Activated B cell treated with CpG ODN at 0.5 μM for 24 hours (primary cell): ENCODE results near the gene MMP2. TPM values are rescaled to one million over a fixed set of nuclear protein-coding genes. Genes with fewer than 3 reads are reported as not detected.

ENCODE experiments used
- ATAC-seq: fragments of 200-7000 bp; cut with Tn5 transposase; one replicate; pipeline ENCODE4 v1.10.0; 2021; ENCODE audit warnings: low read depth, mild to moderate bottlenecking, moderate library complexity
- CTCF ChIA-PET: fragments of 350-600 bp; sonication (Branson Sonifier 250); formaldehyde crosslinking; loops from one replicate; lab custom pipeline; 2021; ENCODE audit warnings: antibody characterized with exemption; lab: Charles Lee
- POLR2A ChIA-PET: fragments of 350-600 bp; sonication (Branson Sonifier 250); formaldehyde crosslinking; loops from one replicate; lab custom pipeline; 2021; ENCODE audit warnings: antibody characterized with exemption; lab: Charles Lee
- DNase-seq: peaks from one replicate; pipeline ENCODE4 v3.0.0; 2022
- H3K27ac Mint-ChIP-seq: one replicate; pipeline ENCODE4 v1.8.0; 2020; ENCODE audit warnings: mixed read lengths
- H3K27me3 Mint-ChIP-seq: one replicate; pipeline ENCODE4 v1.8.0; 2021; ENCODE audit warnings: mixed read lengths
- H3K36me3 Mint-ChIP-seq: one replicate; pipeline ENCODE4 v1.8.0; 2021; ENCODE audit warnings: low read depth, mixed read lengths
- H3K4me1 Mint-ChIP-seq: one replicate; pipeline ENCODE4 v1.8.0; 2021; ENCODE audit warnings: mixed read lengths
- H3K4me3 Mint-ChIP-seq: one replicate; pipeline ENCODE4 v1.8.0; 2020; ENCODE audit warnings: mild to moderate bottlenecking, mixed read lengths
- H3K9me3 Mint-ChIP-seq: one replicate; pipeline ENCODE4 v1.8.0; 2020; ENCODE audit warnings: mixed read lengths
- CTCF ChIP-seq: fragments of 200-600 bp; IDR thresholded peaks from one replicate; pipeline ENCODE4 v1.8.0; 2022; ENCODE audit warnings: antibody characterized with exemption, mild to moderate bottlenecking
- intact Hi-C: fragments of 100-400 bp; cut with micrococcal nuclease; formaldehyde crosslinking; loops from one replicate; pipeline ENCODE4 v1.15.1; 2024
- total RNA-seq: library from RNA; stranded (reverse); gene quantifications from 2 replicates; pipeline ENCODE4 v1.2.3, GENCODE V29; 2022

Gene MMP2
- total RNA-seq, 1 donor from 2014 or later = not detected

GRCh38 chr16:55444754-55445485 lies 34.1 kb upstream of the MMP2 start:
- CTCF ChIA-PET = no interaction called here
- no peaks in the 10 kb centered on the region for H3K4me1 Mint-ChIP-seq
- ATAC-seq = no peak
- intact Hi-C loops = no loop called here
- POLR2A ChIA-PET = no interaction called here
- H3K36me3 Mint-ChIP-seq = no peaks in the 10 kb centered on the region
- H3K4me3 Mint-ChIP-seq = no peak overlapping the region
- no peaks in the 10 kb centered on the region for H3K27me3 Mint-ChIP-seq
- no peak for DNase-seq
- H3K27ac Mint-ChIP-seq = no peak overlapping the region
- H3K9me3 Mint-ChIP-seq = no peaks in the 10 kb centered on the region
- TF ChIP-seq CTCF = no peak

GRCh38 chr16:55447231-55447630 lies 31.8 kb upstream of the MMP2 start:
- CTCF ChIA-PET = no interaction called here
- POLR2A ChIA-PET = no interaction called here
- no peak for TF ChIP-seq CTCF
- Mint-ChIP-seq H3K27me3 (peaks cover 1% of the 10 kb centered on the region), H3K36me3 (no peaks in the 10 kb centered on the region), H3K9me3 (no peaks in the 10 kb centered on the region), H3K27ac (no peak overlapping the region), H3K4me3 (no peak overlapping the region), H3K4me1 (no peaks in the 10 kb centered on the region)
- DNase-seq (no peak), ATAC-seq (no peak)
- intact Hi-C loops = no loop called here

GRCh38 chr16:55452996-55453395 lies 26.0 kb upstream of the MMP2 start:
- Mint-ChIP-seq H3K36me3 (no peaks in the 10 kb centered on the region), H3K27me3 (peaks cover 4% of the 10 kb centered on the region), H3K4me1 (no peaks in the 10 kb centered on the region), H3K27ac (no peak overlapping the region), H3K4me3 (no peak overlapping the region), H3K9me3 (no peaks in the 10 kb centered on the region)
- intact Hi-C loops = no loop called here
- TF ChIP-seq CTCF = no peak
- ChIA-PET POLR2A (no interaction called here), CTCF (interaction anchor here (2.7 kb wide), 1 partner anchor 12 kb away, joined by 13 read pairs; no protein-coding TSS in a partner anchor)
- DNase-seq (no peak), ATAC-seq (no peak)

- intact Hi-C loops = no loop called here
- no peak overlapping the region for H3K27ac Mint-ChIP-seq
- ATAC-seq (no peak), DNase-seq (no peak)
- peaks cover 4% of the 10 kb centered on the region for H3K27me3 Mint-ChIP-seq
- CTCF ChIA-PET = no interaction called here
- H3K4me3 Mint-ChIP-seq = no peak overlapping the region
- H3K36me3 Mint-ChIP-seq = no peaks in the 10 kb centered on the region
- no peaks in the 10 kb centered on the region for H3K9me3 Mint-ChIP-seq
- TF ChIP-seq CTCF = no peak
- no peaks in the 10 kb centered on the region for H3K4me1 Mint-ChIP-seq
- POLR2A ChIA-PET = no interaction called here
Measured at GRCh38 chr16:55453909-55454308, 25.1 kb upstream of the MMP2 start.

GRCh38 chr16:55454861-55455260 lies 24.1 kb upstream of the MMP2 start:
- intact Hi-C loops = no loop called here
- Mint-ChIP-seq H3K36me3 (no peaks in the 10 kb centered on the region), H3K27me3 (peaks cover 4% of the 10 kb centered on the region), H3K4me1 (no peaks in the 10 kb centered on the region), H3K27ac (no peak overlapping the region), H3K9me3 (no peaks in the 10 kb centered on the region), H3K4me3 (no peak overlapping the region)
- ATAC-seq (no peak), DNase-seq (no peak)
- ChIA-PET POLR2A (no interaction called here), CTCF (interaction anchor here (2.6 kb wide), 1 partner anchor 10 kb away, joined by 16 read pairs; no protein-coding TSS in a partner anchor)
- TF ChIP-seq CTCF = no peak
